Mononuclear cell (primary cell): ENCODE measurements around the gene SLC17A5. TPM values are rescaled to one million over a fixed set of nuclear protein-coding genes. Genes with fewer than 3 reads are reported as not detected.
A peak's percentile ranks its signal among the peaks of the same experiment; 100 is the strongest.

Source experiments
- H3K27me3 ChIP-seq: 2 replicates; pipeline ENCODE4 v1.6.0; 2011; ENCODE audit warnings: low read length, control low read depth; ENCODE audit not compliant: insufficient read depth
- H3K4me1 ChIP-seq: 2 replicates; pipeline ENCODE4 v1.5.1; 2011; ENCODE audit warnings: mild to moderate bottlenecking, low read length, control low read depth; ENCODE audit not compliant: insufficient read depth
- H3K4me3 ChIP-seq: 2 replicates; pipeline ENCODE4 v1.5.1; 2011; ENCODE audit warnings: mild to moderate bottlenecking, low read length, moderate library complexity
- H3K9me3 ChIP-seq: 2 replicates; pipeline ENCODE4 v1.5.1; 2011; ENCODE audit warnings: low read depth, mild to moderate bottlenecking, control low read depth, low read length
- total RNA-seq: library from RNA; depleted of rRNA; stranded (reverse); fragments of >200 nt; gene quantifications from one replicate; pipeline ENCODE4 v1.2.3, GENCODE V29; 2012

Gene SLC17A5
- total RNA-seq, 1 donor, result 17.7 TPM

- H3K27me3 ChIP-seq, result no peaks in the 10 kb centered on the region
- H3K4me1 ChIP-seq, result no peaks in the 10 kb centered on the region
- no peak overlapping the region for H3K4me3 ChIP-seq
- H3K9me3 ChIP-seq, result no peaks in the 10 kb centered on the region
Measured at GRCh38 chr6:73679009-73679408, 25.2 kb upstream of the SLC17A5 start.

GRCh38 chr6:73675466-73676098 is 21.8 kb upstream of the SLC17A5 start:
- peaks cover 14% of the 10 kb centered on the region for H3K4me1 ChIP-seq
- H3K9me3 ChIP-seq, result no peaks in the 10 kb centered on the region
- H3K27me3 ChIP-seq, result peaks cover 3% of the 10 kb centered on the region
- no peak overlapping the region for H3K4me3 ChIP-seq

- Histone ChIP-seq H3K27me3 (peaks cover 3% of the 10 kb centered on the region), H3K4me1 (peaks cover 14% of the 10 kb centered on the region), H3K9me3 (no peaks in the 10 kb centered on the region), H3K4me3 (no peak overlapping the region)
Measured at GRCh38 chr6:73671911-73672685, 18.3 kb upstream of the SLC17A5 start.

- peaks cover 3% of the 10 kb centered on the region for H3K27me3 ChIP-seq
- no peak overlapping the region for H3K4me3 ChIP-seq
- no peaks in the 10 kb centered on the region for H3K9me3 ChIP-seq
- H3K4me1 ChIP-seq, result peaks cover 14% of the 10 kb centered on the region
Measured at GRCh38 chr6:73669005-73669404, 15.2 kb upstream of the SLC17A5 start.

- H3K4me3 ChIP-seq, result no peak overlapping the region
- no peaks in the 10 kb centered on the region for H3K9me3 ChIP-seq
- H3K27me3 ChIP-seq, result peaks cover 3% of the 10 kb centered on the region
- H3K4me1 ChIP-seq, result peaks cover 13% of the 10 kb centered on the region
Measured at GRCh38 chr6:73667798-73668197, 14.0 kb upstream of the SLC17A5 start.

GRCh38 chr6:73666393-73666792 is 12.6 kb upstream of the SLC17A5 start:
- Histone ChIP-seq H3K4me1 (no peaks in the 10 kb centered on the region), H3K27me3 (peaks cover under 1% of the 10 kb centered on the region), H3K9me3 (no peaks in the 10 kb centered on the region), H3K4me3 (no peak overlapping the region)

GRCh38 chr6:73665686-73666319 is 12.0 kb upstream of the SLC17A5 start:
- Histone ChIP-seq H3K27me3 (no peaks in the 10 kb centered on the region), H3K4me3 (no peak overlapping the region), H3K9me3 (no peaks in the 10 kb centered on the region), H3K4me1 (no peaks in the 10 kb centered on the region)

- Histone ChIP-seq H3K4me1 (no peaks in the 10 kb centered on the region), H3K9me3 (no peaks in the 10 kb centered on the region), H3K4me3 (no peak overlapping the region), H3K27me3 (no peaks in the 10 kb centered on the region)
Measured at GRCh38 chr6:73664701-73665100, 10.9 kb upstream of the SLC17A5 start.

- no peaks in the 10 kb centered on the region for H3K9me3 ChIP-seq
Measured at GRCh38 chr6:73657201-73657600, 3.4 kb upstream of the SLC17A5 start.

GRCh38 chr6:73656531-73657145 is 2.8 kb upstream of the SLC17A5 start:
- Histone ChIP-seq H3K27me3 (no peaks in the 10 kb centered on the region), H3K4me3 (no peak overlapping the region), H3K4me1 (peaks cover 20% of the 10 kb centered on the region), H3K9me3 (no peaks in the 10 kb centered on the region)

More at GRCh38 chr6:73657201-73657600, 3.4 kb upstream of the SLC17A5 start:
- H3K27me3 ChIP-seq, result no peaks in the 10 kb centered on the region
- H3K4me3 ChIP-seq, result no peak overlapping the region
- peaks cover 17% of the 10 kb centered on the region for H3K4me1 ChIP-seq

GRCh38 chr6:73655341-73655917 is 1.6 kb upstream of the SLC17A5 start:
- Histone ChIP-seq H3K27me3 (no peaks in the 10 kb centered on the region), H3K4me1 (peaks cover 20% of the 10 kb centered on the region), H3K9me3 (no peaks in the 10 kb centered on the region), H3K4me3 (peak overlapping the region; percentile 98)

GRCh38 chr6:73652637-73653570 is 888 bp downstream of the SLC17A5 start:
- H3K4me1 ChIP-seq, result peaks cover 20% of the 10 kb centered on the region
- H3K9me3 ChIP-seq, result no peaks in the 10 kb centered on the region
- H3K4me3 ChIP-seq, result peak overlapping the region; percentile 98
- H3K27me3 ChIP-seq, result no peaks in the 10 kb centered on the region

GRCh38 chr6:73649783-73650182 is 4.0 kb downstream of the SLC17A5 start:
- Histone ChIP-seq H3K4me1 (peaks cover 8% of the 10 kb centered on the region), H3K9me3 (no peaks in the 10 kb centered on the region), H3K4me3 (no peak overlapping the region), H3K27me3 (no peaks in the 10 kb centered on the region)

GRCh38 chr6:73648166-73648565 is 5.6 kb downstream of the SLC17A5 start:
- H3K9me3 ChIP-seq, result no peaks in the 10 kb centered on the region
- no peaks in the 10 kb centered on the region for H3K27me3 ChIP-seq
- peaks cover 3% of the 10 kb centered on the region for H3K4me1 ChIP-seq
- no peak overlapping the region for H3K4me3 ChIP-seq
